ENCODE data around the gene PYROXD2. TPM values are rescaled to one million over a fixed set of nuclear protein-coding genes. Genes with fewer than 3 reads are reported as not detected.
A peak's percentile ranks its signal among the peaks of the same experiment; 100 is the strongest.

PYROXD2 gene
- total RNA-seq (2014; rRNA removed; shearing (Covaris generic)): 3.4 and 4.2 TPM in 2 replicates

GRCh38 chr10:98414932-98415730 lies at the start of gene PYROXD2:
Gene PYROXD2 (minus strand): TSS chr10:98415182. CDS start chr10:98415135, 47 bp downstream.
- DNase-seq (ENCODE audit: low spot score): peak; percentile 93

GRCh38 chr10:98463976-98464754 lies 49.2 kb upstream of the PYROXD2 start:
- DNase-seq (ENCODE audit: low spot score): peak; percentile 23

GRCh38 chr10:98463016-98463415 lies 48.0 kb upstream of the PYROXD2 start:
- no peak for DNase-seq (ENCODE audit: low spot score)

- DNase-seq (ENCODE audit: low spot score): no peak
Observed at GRCh38 chr10:98461500-98461842, 46.5 kb upstream of the PYROXD2 start.

- DNase-seq (ENCODE audit: low spot score): peak; percentile 90
Observed at GRCh38 chr10:98460837-98461499, 46.0 kb upstream of the PYROXD2 start.

GRCh38 chr10:98458809-98459784 lies 44.1 kb upstream of the PYROXD2 start:
- DNase-seq (ENCODE audit: low spot score): no peak

GRCh38 chr10:98457721-98458120 lies 42.7 kb upstream of the PYROXD2 start:
- no peak for DNase-seq (ENCODE audit: low spot score)

GRCh38 chr10:98456686-98457482 lies 41.9 kb upstream of the PYROXD2 start:
- no peak for DNase-seq (ENCODE audit: low spot score)

- DNase-seq (ENCODE audit: low spot score): no peak
Observed at GRCh38 chr10:98456043-98456570, 41.1 kb upstream of the PYROXD2 start.

- no peak for DNase-seq (ENCODE audit: low spot score)
Observed at GRCh38 chr10:98453729-98454128, 38.7 kb upstream of the PYROXD2 start.

- DNase-seq (ENCODE audit: low spot score): no peak
Observed at GRCh38 chr10:98450618-98451017, 35.6 kb upstream of the PYROXD2 start.

GRCh38 chr10:98449287-98449686 lies 34.3 kb upstream of the PYROXD2 start:
- DNase-seq (ENCODE audit: low spot score): no peak

GRCh38 chr10:98446661-98447221 lies 31.8 kb upstream of the PYROXD2 start, which contains the start of gene HPS1:
Gene HPS1 (minus strand): TSS chr10:98446935. CDS start chr10:98443240, 3,695 bp downstream.
- DNase-seq (ENCODE audit: low spot score): peak; percentile 54

GRCh38 chr10:98446151-98446660 lies 31.2 kb upstream of the PYROXD2 start:
- DNase-seq (ENCODE audit: low spot score): no peak

- DNase-seq (ENCODE audit: low spot score): no peak
Observed at GRCh38 chr10:98445200-98445812, 30.3 kb upstream of the PYROXD2 start.

GRCh38 chr10:98444314-98445006 lies 29.5 kb upstream of the PYROXD2 start:
- no peak for DNase-seq (ENCODE audit: low spot score)

- DNase-seq (ENCODE audit: low spot score): no peak
Observed at GRCh38 chr10:98438715-98439114, 23.7 kb upstream of the PYROXD2 start.

- no peak for DNase-seq (ENCODE audit: low spot score)
Observed at GRCh38 chr10:98436704-98437103, 21.7 kb upstream of the PYROXD2 start.
